ENCODE results near the gene UGDH. TPM values are rescaled to one million over a fixed set of nuclear protein-coding genes. Genes with fewer than 3 reads are reported as not detected.
"Not testable (repeated sequence)": the region's sequence is repeated elsewhere in the genome, so short reads cannot be mapped to it uniquely, and the experiment has no call there.

Gene UGDH
- total and polyA plus RNA-seq, 4 experiments from 2014 or later, result 18.5 to 34.9 (median 24.0) TPM

GRCh38 chr4:39543034-39543433 is 15.8 kb upstream of the UGDH start:
- Mint-ChIP-seq H3K4me1 (no peaks in the 10 kb centered on the region), H3K36me3 (peaks cover 0 to 7% of the 10 kb centered on the region in 2 donors), H3K4me3 (no peak overlapping the region), H3K27ac (no peak overlapping the region), H3K9me3 (peaks cover 0 to 2% (median 0%) of the 10 kb centered on the region in 8 donors), H3K27me3 (no peaks in the 10 kb centered on the region)
- Histone ChIP-seq H3K9me3 (ENCODE audit: control insufficient read depth in 1 of 2, low read length in 2 of 2) (no peaks in the 10 kb centered on the region), H3K4me3 (ENCODE audit: low read length in 2 of 2) (no peak overlapping the region), H3K4me1 (ENCODE audit: insufficient read depth, low read length) (no peaks in the 10 kb centered on the region), H3K27ac (ENCODE audit: low read depth, low read length) (no peak overlapping the region), H3K27me3 (ENCODE audit: insufficient read depth, low read length) (no peaks in the 10 kb centered on the region), H3K36me3 (ENCODE audit: insufficient read depth, low read length) (no peaks in the 10 kb centered on the region)
- ChIA-PET CTCF (ENCODE audit: partially characterized antibody) (interaction anchor here (1.0 kb wide), 2 partner anchors 10 to 16 kb away, joined by 3 to 4 read pairs; partner anchors contain the start of gene UGDH), POLR2A (ENCODE audit: partially characterized antibody) (no interaction called here)
- no peak for DNase-seq
- intact Hi-C loops (cut with micrococcal nuclease), result no loop called here

GRCh38 chr4:39542611-39543012 is 15.4 kb upstream of the UGDH start:
- no peaks in the 10 kb centered on the region for H3K4me1 Mint-ChIP-seq
- Histone ChIP-seq H3K4me3 (ENCODE audit: low read length in 2 of 2) (no peak overlapping the region), H3K36me3 (ENCODE audit: insufficient read depth, low read length) (no peaks in the 10 kb centered on the region), H3K4me1 (ENCODE audit: insufficient read depth, low read length) (no peaks in the 10 kb centered on the region), H3K27me3 (ENCODE audit: insufficient read depth, low read length) (no peaks in the 10 kb centered on the region), H3K27ac (ENCODE audit: low read depth, low read length) (no peak overlapping the region), H3K9me3 (ENCODE audit: control insufficient read depth in 1 of 2, low read length in 2 of 2) (no peaks in the 10 kb centered on the region)
- no peaks in the 10 kb centered on the region for H3K27me3 Mint-ChIP-seq
- POLR2A ChIA-PET (ENCODE audit: partially characterized antibody), result no interaction called here
- peaks cover 0 to 2% (median 0%) of the 10 kb centered on the region in 8 donors for H3K9me3 Mint-ChIP-seq
- H3K36me3 Mint-ChIP-seq, result peaks cover 0 to 7% of the 10 kb centered on the region in 2 donors
- intact Hi-C loops (cut with micrococcal nuclease), result no loop called here
- H3K4me3 Mint-ChIP-seq, result no peak overlapping the region
- DNase-seq, result no peak
- CTCF ChIA-PET (ENCODE audit: partially characterized antibody), result interaction anchor here (1.0 kb wide), 2 partner anchors 11 to 15 kb away, joined by 3 to 4 read pairs; partner anchors contain the start of gene UGDH
- H3K27ac Mint-ChIP-seq, result no peak overlapping the region

- Histone ChIP-seq H3K27ac (ENCODE audit: low read depth, low read length) (no peak overlapping the region), H3K27me3 (ENCODE audit: insufficient read depth, low read length) (no peaks in the 10 kb centered on the region), H3K9me3 (ENCODE audit: control insufficient read depth in 1 of 2, low read length in 2 of 2) (no peaks in the 10 kb centered on the region), H3K4me1 (ENCODE audit: insufficient read depth, low read length) (no peaks in the 10 kb centered on the region), H3K4me3 (ENCODE audit: low read length in 2 of 2) (no peak overlapping the region), H3K36me3 (ENCODE audit: insufficient read depth, low read length) (no peaks in the 10 kb centered on the region)
- ChIA-PET CTCF (ENCODE audit: partially characterized antibody) (interaction anchor here (1.0 kb wide), 1 partner anchor 15 kb away, joined by 3 read pairs; the partner anchor contains the start of gene UGDH), POLR2A (ENCODE audit: partially characterized antibody) (no interaction called here)
- H3K4me3 Mint-ChIP-seq, result no peak overlapping the region
- H3K27me3 Mint-ChIP-seq, result no peaks in the 10 kb centered on the region
- no peak for DNase-seq
- H3K9me3 Mint-ChIP-seq, result peaks cover 0 to 2% (median 0%) of the 10 kb centered on the region in 8 donors
- H3K4me1 Mint-ChIP-seq, result no peaks in the 10 kb centered on the region
- peaks cover 0 to 7% of the 10 kb centered on the region in 2 donors for H3K36me3 Mint-ChIP-seq
- intact Hi-C loops (cut with micrococcal nuclease), result no loop called here
- no peak overlapping the region for H3K27ac Mint-ChIP-seq
Observed at GRCh38 chr4:39541987-39542610, 14.9 kb upstream of the UGDH start.

- Mint-ChIP-seq H3K36me3 (peaks cover 5 to 15% of the 10 kb centered on the region in 2 donors), H3K27ac (no peak overlapping the region), H3K4me3 (no peak overlapping the region), H3K27me3 (no peaks in the 10 kb centered on the region), H3K9me3 (peaks cover 0 to 2% (median 0%) of the 10 kb centered on the region in 8 donors), H3K4me1 (no peaks in the 10 kb centered on the region)
- no peaks in the 10 kb centered on the region for H3K9me3 ChIP-seq (ENCODE audit: control insufficient read depth in 1 of 2, low read length in 2 of 2)
- no peaks in the 10 kb centered on the region for H3K36me3 ChIP-seq (ENCODE audit: insufficient read depth, low read length)
- DNase-seq, result no peak
- no peaks in the 10 kb centered on the region for H3K4me1 ChIP-seq (ENCODE audit: insufficient read depth, low read length)
- intact Hi-C loops (cut with micrococcal nuclease), result no loop called here
- ChIA-PET CTCF (ENCODE audit: partially characterized antibody) (no interaction called here), POLR2A (ENCODE audit: partially characterized antibody) (no interaction called here)
- H3K27ac ChIP-seq (ENCODE audit: low read depth, low read length), result no peak overlapping the region
- no peak overlapping the region for H3K4me3 ChIP-seq (ENCODE audit: low read length in 2 of 2)
- no peaks in the 10 kb centered on the region for H3K27me3 ChIP-seq (ENCODE audit: insufficient read depth, low read length)
Observed at GRCh38 chr4:39539089-39539611, 11.9 kb upstream of the UGDH start.

GRCh38 chr4:39533541-39533940 is 6.3 kb upstream of the UGDH start:
- no peaks in the 10 kb centered on the region for H3K4me1 ChIP-seq (ENCODE audit: insufficient read depth, low read length)
- no peak overlapping the region for H3K4me3 Mint-ChIP-seq
- H3K4me3 ChIP-seq (ENCODE audit: low read length in 2 of 2), result no peak overlapping the region
- H3K36me3 ChIP-seq (ENCODE audit: insufficient read depth, low read length), result no peaks in the 10 kb centered on the region
- no peak for DNase-seq
- CTCF ChIA-PET (ENCODE audit: partially characterized antibody), result no interaction called here
- peaks cover 20 to 33% of the 10 kb centered on the region in 2 donors for H3K36me3 Mint-ChIP-seq
- intact Hi-C loops (cut with micrococcal nuclease), result no loop called here
- H3K9me3 Mint-ChIP-seq, result peaks cover 0 to 29% (median 21%) of the 10 kb centered on the region in 8 donors
- no peak overlapping the region for H3K27ac Mint-ChIP-seq
- POLR2A ChIA-PET (ENCODE audit: partially characterized antibody), result no interaction called here
- no peak overlapping the region for H3K27ac ChIP-seq (ENCODE audit: low read depth, low read length)
- H3K27me3 Mint-ChIP-seq, result no peaks in the 10 kb centered on the region
- H3K27me3 ChIP-seq (ENCODE audit: insufficient read depth, low read length), result no peaks in the 10 kb centered on the region
- no peaks in the 10 kb centered on the region for H3K9me3 ChIP-seq (ENCODE audit: control insufficient read depth in 1 of 2, low read length in 2 of 2)
- H3K4me1 Mint-ChIP-seq, result peaks cover 0 to under 1% (median under 1%) of the 10 kb centered on the region in 4 donors

- Mint-ChIP-seq H3K9me3 (peaks cover 0 to 29% (median 21%) of the 10 kb centered on the region in 8 donors), H3K36me3 (peaks cover 25 to 33% of the 10 kb centered on the region in 2 donors), H3K4me1 (peaks cover 3 to 11% (median 5%) of the 10 kb centered on the region in 4 donors), H3K27ac (peak overlapping the region in 1 of 7 donors; percentile 30)
- H3K27me3 ChIP-seq (ENCODE audit: insufficient read depth, low read length); DNase-seq; H3K9me3 ChIP-seq (ENCODE audit: control insufficient read depth in 1 of 2, low read length in 2 of 2); H3K4me1 ChIP-seq (ENCODE audit: insufficient read depth, low read length); H3K4me3 ChIP-seq (ENCODE audit: low read length in 2 of 2); intact Hi-C loops (cut with micrococcal nuclease); H3K4me3 Mint-ChIP-seq; H3K27ac ChIP-seq (ENCODE audit: low read depth, low read length); POLR2A ChIA-PET (ENCODE audit: partially characterized antibody); CTCF ChIA-PET (ENCODE audit: partially characterized antibody); H3K27me3 Mint-ChIP-seq; H3K36me3 ChIP-seq (ENCODE audit: insufficient read depth, low read length): not testable (repeated sequence)
Observed at GRCh38 chr4:39532237-39532636, 5.0 kb upstream of the UGDH start.

- peaks cover 0 to 29% (median 21%) of the 10 kb centered on the region in 8 donors for H3K9me3 Mint-ChIP-seq
- DNase-seq, result no peak
- H3K4me1 Mint-ChIP-seq, result peaks cover 10 to 25% (median 16%) of the 10 kb centered on the region in 4 donors
- no peak overlapping the region for H3K27ac ChIP-seq (ENCODE audit: low read depth, low read length)
- H3K27ac Mint-ChIP-seq, result peak overlapping the region in 1 of 7 donors; percentile 18
- H3K4me3 ChIP-seq (ENCODE audit: low read length in 2 of 2), result no peak overlapping the region
- H3K9me3 ChIP-seq (ENCODE audit: control insufficient read depth in 1 of 2, low read length in 2 of 2), result no peaks in the 10 kb centered on the region
- H3K4me1 ChIP-seq (ENCODE audit: insufficient read depth, low read length), result peaks cover 17% of the 10 kb centered on the region
- intact Hi-C loops (cut with micrococcal nuclease), result no loop called here
- CTCF ChIA-PET (ENCODE audit: partially characterized antibody), result no interaction called here
- peaks cover 28 to 30% of the 10 kb centered on the region in 2 donors for H3K36me3 Mint-ChIP-seq
- H3K36me3 ChIP-seq (ENCODE audit: insufficient read depth, low read length), result no peaks in the 10 kb centered on the region
- POLR2A ChIA-PET (ENCODE audit: partially characterized antibody), result no interaction called here
- H3K4me3 Mint-ChIP-seq, result no peak overlapping the region
- no peaks in the 10 kb centered on the region for H3K27me3 Mint-ChIP-seq
- H3K27me3 ChIP-seq (ENCODE audit: insufficient read depth, low read length), result no peaks in the 10 kb centered on the region
Observed at GRCh38 chr4:39530682-39531081, 3.4 kb upstream of the UGDH start.
